HG03025 (cell line): ENCODE measurements around the gene HAPLN2.

Experiments used
- ATAC-seq: cut with Tn5 transposase; IDR thresholded peaks from one replicate; pipeline ENCODE4 v1.9.1; 2021; ENCODE audit warnings: mild to moderate bottlenecking, moderate library complexity; ENCODE audit not compliant: unreplicated experiment, low FRiP score

The HAPLN2 gene

GRCh38 chr1:156659661-156659987 is 40.4 kb downstream of the HAPLN2 start:
- ATAC-seq: peak; percentile 12

GRCh38 chr1:156659988-156660751 is 41.0 kb downstream of the HAPLN2 start:
- ATAC-seq: peak; percentile 52

DNA sequence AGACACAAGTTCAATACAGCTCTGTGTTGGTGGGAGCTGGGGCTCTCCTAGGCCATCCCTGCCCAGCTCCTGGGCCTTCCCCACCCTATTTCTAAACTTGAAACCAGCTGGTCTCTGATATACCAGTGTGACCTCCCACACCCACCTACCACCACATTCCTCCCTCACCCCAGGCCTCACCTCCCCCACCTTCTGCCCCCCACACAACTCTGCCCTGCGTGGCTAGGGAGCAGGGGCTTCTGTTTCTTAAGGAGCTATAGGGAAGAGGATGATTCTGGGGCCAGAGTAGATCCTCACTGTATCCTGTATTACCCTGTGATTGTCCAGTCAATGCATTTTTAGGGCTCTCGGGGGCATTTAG is 41.5 kb downstream of the HAPLN2 start:
- no peak for ATAC-seq

GRCh38 chr1:156662005-156662799 is 43.0 kb downstream of the HAPLN2 start:
- no peak for ATAC-seq

DNA sequence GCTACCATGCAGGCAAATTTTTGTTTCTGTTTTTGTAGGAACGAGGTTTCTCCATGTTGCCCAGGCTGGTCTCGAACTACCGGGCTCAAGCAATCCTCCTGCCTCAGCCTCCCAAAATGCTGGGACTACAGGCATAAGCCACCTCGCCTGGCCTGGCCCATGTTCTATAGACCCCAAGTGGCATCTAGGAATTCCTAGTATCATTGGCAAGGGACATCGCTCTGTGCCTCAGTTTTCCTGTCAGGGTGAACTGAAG is 43.5 kb downstream of the HAPLN2 start:
- no peak for ATAC-seq

GRCh38 chr1:156663178-156663577 is 44.0 kb downstream of the HAPLN2 start:
- ATAC-seq: no peak

- ATAC-seq: no peak
These were observed 45.0 kb downstream of the HAPLN2 start for GRCh38 chr1:156664046-156664766.

GRCh38 chr1:156664767-156665411 is 45.7 kb downstream of the HAPLN2 start:
- no peak for ATAC-seq

GRCh38 chr1:156665539-156665938 is 46.3 kb downstream of the HAPLN2 start:
- ATAC-seq: no peak

GRCh38 chr1:156666862-156667609 is 47.8 kb downstream of the HAPLN2 start:
- ATAC-seq: no peak

- ATAC-seq: no peak
These were observed 48.4 kb downstream of the HAPLN2 start for GRCh38 chr1:156667610-156667967.

GRCh38 chr1:156667968-156668709 is 48.9 kb downstream of the HAPLN2 start:
- no peak for ATAC-seq

GRCh38 chr1:156668801-156669637 is 49.8 kb downstream of the HAPLN2 start:
- no peak for ATAC-seq

DNA sequence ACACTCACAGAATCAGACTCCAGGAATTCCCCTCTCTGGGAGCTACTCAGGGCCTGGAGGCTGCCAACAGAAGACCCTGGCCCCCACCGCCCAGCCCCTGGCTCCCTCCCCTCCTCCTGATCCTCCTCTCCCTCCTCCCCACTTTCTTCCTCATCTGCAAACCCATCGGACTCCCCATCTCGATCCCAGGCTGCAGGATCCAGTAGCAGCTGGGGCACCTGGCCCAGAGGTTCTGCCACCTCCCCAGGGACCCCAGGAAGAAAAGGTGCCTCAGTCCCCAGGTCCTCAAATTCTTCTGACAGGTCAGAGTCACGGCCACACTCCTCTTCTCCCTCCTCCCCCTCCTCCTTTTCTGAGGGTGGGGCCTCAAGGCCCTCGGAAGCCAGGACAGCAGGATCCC is 50.6 kb downstream of the HAPLN2 start:
- no peak for ATAC-seq

DNA sequence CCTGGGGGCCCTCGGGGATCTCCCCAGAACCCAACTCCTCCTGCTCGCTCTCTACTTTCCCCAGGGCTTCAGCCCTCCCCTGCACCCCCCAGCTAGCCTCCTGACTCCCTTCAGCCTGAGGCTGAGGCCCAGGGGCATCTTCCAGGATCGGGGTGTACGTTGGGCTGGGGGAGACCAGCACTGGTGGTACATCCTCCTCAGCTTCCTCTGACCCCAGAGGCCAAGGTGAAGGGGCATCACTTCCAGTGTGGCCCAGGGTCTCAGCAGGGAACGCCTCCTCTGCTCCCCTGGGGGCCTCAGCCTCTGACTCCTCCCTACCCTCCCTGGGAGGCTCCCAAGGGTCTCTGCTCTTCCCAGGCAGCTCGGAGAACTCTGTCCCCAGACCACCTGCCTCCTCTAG is 51.1 kb downstream of the HAPLN2 start:
- ATAC-seq: no peak

DNA sequence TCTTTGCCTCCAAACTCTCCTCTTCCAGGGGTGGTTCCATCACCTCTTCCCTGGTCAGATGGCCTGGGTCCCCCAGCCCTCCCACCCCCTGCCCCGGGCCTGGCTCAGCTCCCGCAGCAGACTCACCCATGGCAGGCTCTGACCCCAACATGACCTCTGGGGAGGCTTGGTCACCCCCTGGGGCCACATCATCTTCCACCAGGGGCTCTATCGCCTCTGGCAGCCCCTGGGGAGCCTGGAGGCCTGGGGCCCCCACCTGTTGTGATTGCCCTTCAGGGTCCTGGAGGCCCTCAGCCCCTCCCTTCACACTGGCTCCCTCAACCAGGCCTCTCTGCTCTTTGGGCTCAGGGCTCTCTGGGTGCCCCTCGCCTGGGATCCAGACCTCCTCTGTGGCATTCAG is 51.6 kb downstream of the HAPLN2 start:
- ATAC-seq: no peak

DNA sequence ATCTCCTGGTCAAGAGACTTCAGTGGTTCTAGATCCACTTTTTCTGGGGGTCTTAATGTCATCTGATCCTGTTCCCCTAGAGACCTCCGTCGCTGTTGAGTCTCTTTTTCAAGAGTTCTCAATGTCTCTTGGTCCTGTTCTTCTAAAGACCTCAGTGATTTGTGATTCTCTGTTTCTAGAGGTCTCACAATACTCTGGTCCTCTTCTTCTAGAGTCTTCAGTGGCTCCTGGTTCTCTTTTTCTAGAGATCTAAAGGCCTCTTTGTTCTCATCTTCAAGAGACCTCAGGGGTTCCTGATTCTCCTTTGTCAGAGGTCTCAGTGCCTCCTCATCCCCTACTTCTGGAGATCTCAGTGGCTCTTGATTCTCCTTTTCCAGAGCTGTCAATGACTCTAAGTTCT is 52.6 kb downstream of the HAPLN2 start:
- ATAC-seq: no peak

- ATAC-seq: no peak
These were observed 54.3 kb downstream of the HAPLN2 start for GRCh38 chr1:156673387-156674121.
